ENCODE results near the gene NPM3. TPM values are rescaled to one million over a fixed set of nuclear protein-coding genes. Genes with fewer than 3 reads are reported as not detected.

NPM3 gene
- total RNA-seq, 1 donor from 2014 or later = 115 TPM

DNA sequence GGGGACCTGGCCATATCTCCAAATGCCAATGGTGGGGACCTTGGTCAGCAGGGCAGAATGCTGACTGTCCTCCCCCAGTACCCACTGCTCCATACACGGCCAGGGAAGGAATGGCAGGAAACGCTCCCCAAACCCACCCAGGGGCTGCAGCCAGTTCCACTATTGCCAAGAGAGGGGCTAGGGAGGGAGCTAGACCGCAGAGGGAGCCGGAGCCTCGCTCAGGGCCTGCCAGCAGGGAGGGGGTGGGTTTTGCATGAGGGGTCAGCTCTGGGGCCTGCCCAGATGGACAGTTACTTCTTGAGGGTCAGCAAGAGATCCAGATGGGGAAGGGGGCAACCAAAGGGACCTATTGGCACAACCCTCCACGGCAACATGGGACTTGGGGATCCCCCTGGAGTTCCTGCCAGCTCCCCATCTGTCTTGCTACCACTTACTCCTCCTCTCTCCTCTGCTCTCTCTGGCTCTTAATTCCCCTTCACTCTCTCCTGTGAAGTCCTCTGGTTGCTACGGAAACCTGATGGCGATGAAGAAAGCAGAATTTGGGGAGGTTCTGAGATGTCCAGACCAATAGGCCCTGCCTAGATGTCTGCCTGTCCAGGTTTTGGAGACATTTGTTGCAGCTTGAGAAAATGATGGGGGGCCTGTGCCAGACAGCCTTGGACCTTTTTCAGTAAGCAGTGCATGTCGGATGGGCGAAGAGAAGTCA, 20.0 kb downstream of the NPM3 start:
- peaks cover 50% of the 10 kb centered on the region for H3K27me3 ChIP-seq (ENCODE audit: control insufficient read depth, insufficient read depth, low read length)
- TF ChIP-seq, protein P1, sequence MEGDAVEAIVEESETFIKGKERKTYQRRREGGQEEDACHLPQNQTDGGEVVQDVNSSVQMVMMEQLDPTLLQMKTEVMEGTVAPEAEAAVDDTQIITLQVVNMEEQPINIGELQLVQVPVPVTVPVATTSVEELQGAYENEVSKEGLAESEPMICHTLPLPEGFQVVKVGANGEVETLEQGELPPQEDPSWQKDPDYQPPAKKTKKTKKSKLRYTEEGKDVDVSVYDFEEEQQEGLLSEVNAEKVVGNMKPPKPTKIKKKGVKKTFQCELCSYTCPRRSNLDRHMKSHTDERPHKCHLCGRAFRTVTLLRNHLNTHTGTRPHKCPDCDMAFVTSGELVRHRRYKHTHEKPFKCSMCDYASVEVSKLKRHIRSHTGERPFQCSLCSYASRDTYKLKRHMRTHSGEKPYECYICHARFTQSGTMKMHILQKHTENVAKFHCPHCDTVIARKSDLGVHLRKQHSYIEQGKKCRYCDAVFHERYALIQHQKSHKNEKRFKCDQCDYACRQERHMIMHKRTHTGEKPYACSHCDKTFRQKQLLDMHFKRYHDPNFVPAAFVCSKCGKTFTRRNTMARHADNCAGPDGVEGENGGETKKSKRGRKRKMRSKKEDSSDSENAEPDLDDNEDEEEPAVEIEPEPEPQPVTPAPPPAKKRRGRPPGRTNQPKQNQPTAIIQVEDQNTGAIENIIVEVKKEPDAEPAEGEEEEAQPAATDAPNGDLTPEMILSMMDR (IDR thresholded peaks at IDR 0.05; ENCODE audit: insufficient read depth, low read length, poor library complexity, severe bottlenecking) = no peak

DNA sequence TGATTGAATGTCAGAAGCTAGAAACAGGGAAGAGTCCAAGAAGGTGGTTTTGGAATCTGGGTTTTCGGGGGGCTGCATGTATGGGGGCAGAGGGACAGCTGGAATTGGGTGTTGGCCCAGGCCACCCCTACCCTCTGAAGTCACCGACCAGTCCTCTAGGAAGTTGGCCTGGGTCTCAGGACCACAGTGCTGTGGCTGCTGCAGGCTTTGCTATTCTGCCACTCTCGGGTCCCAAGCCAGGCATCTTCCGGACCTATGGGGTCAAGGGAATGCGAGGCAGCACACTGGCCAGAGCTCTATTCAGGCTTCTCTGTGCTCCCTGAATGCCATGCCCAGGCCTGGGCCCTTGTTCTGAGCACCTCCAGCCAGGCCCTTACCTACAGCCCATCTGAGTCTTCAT, 20.5 kb downstream of the NPM3 start:
- H3K36me3 ChIP-seq (ENCODE audit: control insufficient read depth, insufficient read depth, low read length) = no peaks in the 10 kb centered on the region
- peaks cover 48% of the 10 kb centered on the region for H3K27me3 ChIP-seq (ENCODE audit: control insufficient read depth, insufficient read depth, low read length)
- no peak for DNase-seq (ENCODE audit: low read depth)
- H3K4me3 ChIP-seq (ENCODE audit: low read depth, low read length) = no peak overlapping the region
- TF ChIP-seq, protein P1 (IDR thresholded peaks at IDR 0.05; ENCODE audit: insufficient read depth, low read length, poor library complexity, severe bottlenecking) = no peak

More for the DNA sequence above, 20.0 kb downstream of the NPM3 start:
- H3K36me3 ChIP-seq (ENCODE audit: control insufficient read depth, insufficient read depth, low read length) = no peaks in the 10 kb centered on the region
- no peak overlapping the region for H3K4me3 ChIP-seq (ENCODE audit: low read depth, low read length)
- DNase-seq (ENCODE audit: low read depth) = no peak

DNA sequence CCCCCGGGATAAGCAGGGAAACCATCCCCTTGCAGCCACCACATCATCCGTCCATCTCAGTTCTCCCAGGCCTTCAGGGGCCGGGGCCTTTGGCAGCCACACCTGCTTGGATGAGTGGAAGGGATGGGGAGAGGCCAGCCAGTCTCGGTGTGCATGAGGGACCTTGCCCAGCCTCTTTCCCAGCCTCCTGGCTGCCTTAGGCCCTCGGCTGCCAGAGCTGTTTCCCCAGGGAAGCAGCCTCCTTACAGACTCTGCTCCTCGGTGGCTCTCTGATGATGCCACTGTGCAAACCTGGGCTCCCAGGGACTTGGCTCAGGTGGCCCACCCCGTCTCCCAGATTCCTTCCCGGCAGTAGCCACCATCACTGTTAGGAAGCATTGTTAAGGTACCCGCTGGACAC, 22.0 kb downstream of the NPM3 start:
- TF ChIP-seq, protein P1 (IDR thresholded peaks at IDR 0.05; ENCODE audit: insufficient read depth, low read length, poor library complexity, severe bottlenecking) = no peak
- H3K4me3 ChIP-seq (ENCODE audit: low read depth, low read length) = no peak overlapping the region
- DNase-seq (ENCODE audit: low read depth) = no peak
- peaks cover 34% of the 10 kb centered on the region for H3K27me3 ChIP-seq (ENCODE audit: control insufficient read depth, insufficient read depth, low read length)
- H3K36me3 ChIP-seq (ENCODE audit: control insufficient read depth, insufficient read depth, low read length) = no peaks in the 10 kb centered on the region

DNA sequence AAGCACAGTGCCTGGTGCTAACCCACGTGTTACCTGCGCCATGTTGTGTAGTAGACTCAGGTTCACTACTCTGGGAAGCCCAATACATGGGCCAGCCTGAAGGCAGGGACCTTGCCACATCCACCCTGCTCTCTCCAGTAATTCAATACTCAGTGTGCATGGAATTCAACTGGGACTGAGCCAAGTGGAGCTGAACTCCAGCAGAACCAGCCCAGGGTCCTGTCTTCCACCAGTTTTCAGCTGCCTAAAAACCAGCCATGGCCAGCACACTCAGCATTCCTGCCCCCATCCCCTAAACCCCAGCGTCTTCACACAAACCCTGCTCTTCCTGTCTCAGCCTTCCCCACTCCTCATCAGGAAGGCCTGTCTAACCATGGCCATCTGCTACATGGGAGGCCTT, 22.7 kb downstream of the NPM3 start:
- Histone ChIP-seq H3K27me3 (ENCODE audit: control insufficient read depth, insufficient read depth, low read length) (peaks cover 33% of the 10 kb centered on the region), H3K4me3 (ENCODE audit: low read depth, low read length) (no peak overlapping the region), H3K36me3 (ENCODE audit: control insufficient read depth, insufficient read depth, low read length) (no peaks in the 10 kb centered on the region)
- DNase-seq (ENCODE audit: low read depth) = no peak
- TF ChIP-seq, protein P1 (IDR thresholded peaks at IDR 0.05; ENCODE audit: insufficient read depth, low read length, poor library complexity, severe bottlenecking) = no peak

DNA sequence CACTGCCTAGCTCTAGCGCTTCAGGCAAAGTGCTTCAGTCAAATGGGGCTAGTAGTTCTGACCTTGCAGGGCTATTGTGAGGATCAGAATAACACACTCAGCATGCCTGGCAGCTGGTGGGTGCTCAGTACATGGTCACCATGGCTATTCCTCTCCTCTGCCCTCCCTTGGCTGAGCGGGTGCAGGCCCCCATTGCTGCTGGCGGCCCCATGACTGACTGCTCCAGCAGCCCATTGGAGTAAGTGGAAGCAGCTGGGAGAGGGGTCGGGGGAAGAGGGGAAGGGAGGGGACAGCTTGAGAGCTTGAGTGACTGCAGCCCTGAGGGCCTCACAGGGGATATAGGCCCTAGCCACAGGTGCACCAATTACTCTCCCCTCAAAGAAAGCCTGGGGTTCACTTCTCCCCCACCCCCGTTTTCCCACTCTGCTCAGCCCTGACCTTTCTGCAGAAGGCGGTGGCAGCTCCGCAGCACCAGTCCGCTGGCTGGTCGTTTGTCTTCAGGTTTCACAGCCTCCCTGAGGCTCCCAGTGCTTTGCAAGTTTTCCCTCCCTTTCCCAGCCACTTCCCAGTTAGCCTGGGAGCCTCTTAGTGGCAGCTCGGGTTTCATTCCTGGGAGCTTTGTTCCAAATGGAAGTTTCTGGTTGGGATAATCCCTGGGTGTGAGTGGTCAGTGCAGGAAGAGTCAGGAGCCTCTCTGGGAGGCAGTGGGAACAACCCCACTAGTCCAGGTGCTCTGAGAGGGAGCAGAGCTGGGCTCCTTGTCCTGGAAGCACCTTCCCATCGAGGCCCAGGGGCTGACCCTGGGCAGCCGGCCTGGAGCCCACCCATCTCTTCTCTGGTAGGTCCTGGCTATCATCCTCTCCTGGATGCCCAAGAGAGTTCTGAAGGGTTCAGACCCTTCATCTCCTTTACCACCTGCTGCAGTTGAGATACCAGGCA, 23.7 kb downstream of the NPM3 start:
- Histone ChIP-seq H3K36me3 (ENCODE audit: control insufficient read depth, insufficient read depth, low read length) (no peaks in the 10 kb centered on the region), H3K4me3 (ENCODE audit: low read depth, low read length) (no peak overlapping the region), H3K27me3 (ENCODE audit: control insufficient read depth, insufficient read depth, low read length) (peaks cover 29% of the 10 kb centered on the region)
- no peak for DNase-seq (ENCODE audit: low read depth)
- TF ChIP-seq, protein P1 (IDR thresholded peaks at IDR 0.05; ENCODE audit: insufficient read depth, low read length, poor library complexity, severe bottlenecking) = no peak
